Stimulated activated CD4-positive, alpha-beta T cell treated with anti-CD3 and anti-CD28 coated beads, Interleukin-1b, Interleukin-23, amount 100 ng/mL, for 4 hours (primary cell): ENCODE measurements around the gene DDRGK1.
A peak's percentile ranks its signal among the peaks of the same experiment; 100 is the strongest.

ENCODE experiments used
- DNase-seq, 2 donors: peaks; one replicate each; pipeline ENCODE4 v3.0.0-alpha.2; 2020; ENCODE audit warnings: low read depth in 2 of 2

DDRGK1 gene

DNA sequence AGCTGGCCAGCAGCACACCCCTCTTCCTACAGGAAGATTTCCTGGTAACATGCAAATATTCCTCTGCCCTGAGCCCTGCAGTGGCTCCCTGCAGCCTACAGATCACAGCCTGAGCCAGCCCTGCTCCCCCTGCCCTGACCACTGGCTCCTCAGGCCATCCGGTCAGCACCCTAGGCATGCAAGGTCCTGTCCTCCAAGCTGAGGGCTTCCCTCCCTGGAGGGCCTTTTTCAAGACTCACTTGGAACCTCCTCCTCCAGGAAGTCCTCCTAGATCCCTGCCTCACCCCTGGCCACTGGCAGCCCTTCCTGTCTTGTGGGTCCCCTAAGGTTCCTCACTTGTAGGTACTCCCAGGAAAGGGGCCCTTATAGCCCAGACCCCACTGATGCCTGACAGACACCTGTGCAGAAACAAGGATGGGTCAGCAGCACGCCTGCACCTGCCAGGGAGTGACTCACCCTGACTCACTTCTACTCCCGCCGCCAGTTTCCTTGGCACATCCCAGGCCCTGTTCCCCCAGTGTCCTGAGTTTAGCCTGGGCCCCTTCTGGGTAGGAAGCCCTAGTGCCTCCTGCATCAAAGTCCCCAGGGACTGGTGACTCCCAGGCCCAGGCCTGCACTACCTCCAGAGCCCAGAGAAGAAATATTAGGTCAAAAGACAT is 31.3 kb upstream of the DDRGK1 start:
- no peak for DNase-seq

- no peak for DNase-seq
Observed at GRCh38 chr20:3233991-3234498, 29.6 kb upstream of the DDRGK1 start.

- DNase-seq, result no peak
Observed at GRCh38 chr20:3233131-3233990, 28.9 kb upstream of the DDRGK1 start.

GRCh38 chr20:3231889-3232588 is 27.6 kb upstream of the DDRGK1 start:
- DNase-seq, result no peak

DNA sequence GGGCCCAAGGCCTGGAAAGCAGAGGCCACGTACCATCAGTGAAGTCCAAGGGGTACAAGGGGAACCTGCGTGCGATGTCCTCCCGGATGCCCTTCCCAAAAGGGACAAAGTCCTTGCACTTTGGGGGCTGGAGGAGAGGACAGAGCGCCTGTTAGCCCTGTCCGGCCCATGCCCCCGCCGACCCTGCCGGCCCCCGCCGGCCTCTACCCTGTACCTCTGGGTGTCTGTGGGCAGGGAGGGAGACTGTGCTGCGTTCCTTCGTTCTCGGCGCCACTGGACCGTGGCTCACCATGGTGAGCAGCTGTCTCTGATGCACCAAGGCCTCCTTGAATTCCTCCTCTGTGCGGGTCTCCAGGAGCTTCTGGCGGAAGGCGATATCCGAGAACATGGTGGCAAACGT is 26.6 kb upstream of the DDRGK1 start:
- no peak for DNase-seq

GRCh38 chr20:3229798-3230197 is 25.3 kb upstream of the DDRGK1 start:
- DNase-seq, result no peak

GRCh38 chr20:3229158-3229557 is 24.7 kb upstream of the DDRGK1 start:
- DNase-seq, result no peak

- DNase-seq, result no peak
Observed at GRCh38 chr20:3228750-3229032, 24.2 kb upstream of the DDRGK1 start.

GRCh38 chr20:3227936-3228749 is 23.7 kb upstream of the DDRGK1 start:
- DNase-seq, result no peak

DNA sequence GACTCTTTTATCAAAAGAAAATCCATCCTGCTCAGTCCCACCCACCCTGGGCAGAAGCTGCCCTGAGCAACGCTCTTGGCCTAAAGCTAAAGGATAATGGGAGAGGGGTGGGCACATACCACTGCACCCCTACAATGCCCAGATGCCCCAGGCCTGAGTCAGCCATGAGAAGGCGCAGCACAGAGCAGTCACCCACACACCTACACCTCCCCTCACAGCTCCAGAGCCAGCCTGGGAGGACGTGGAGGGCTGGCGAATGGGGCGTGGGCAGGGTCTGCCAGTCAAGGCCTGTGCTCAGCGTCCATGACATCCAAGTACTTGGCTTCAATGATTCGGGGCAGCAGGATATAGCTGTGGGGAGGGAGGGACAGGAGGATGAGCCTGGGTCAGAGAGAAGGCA is 23.0 kb upstream of the DDRGK1 start:
- DNase-seq, result no peak

GRCh38 chr20:3226864-3227263 is 22.4 kb upstream of the DDRGK1 start:
- DNase-seq, result no peak

GRCh38 chr20:3226093-3226492 is 21.6 kb upstream of the DDRGK1 start:
- no peak for DNase-seq

DNA sequence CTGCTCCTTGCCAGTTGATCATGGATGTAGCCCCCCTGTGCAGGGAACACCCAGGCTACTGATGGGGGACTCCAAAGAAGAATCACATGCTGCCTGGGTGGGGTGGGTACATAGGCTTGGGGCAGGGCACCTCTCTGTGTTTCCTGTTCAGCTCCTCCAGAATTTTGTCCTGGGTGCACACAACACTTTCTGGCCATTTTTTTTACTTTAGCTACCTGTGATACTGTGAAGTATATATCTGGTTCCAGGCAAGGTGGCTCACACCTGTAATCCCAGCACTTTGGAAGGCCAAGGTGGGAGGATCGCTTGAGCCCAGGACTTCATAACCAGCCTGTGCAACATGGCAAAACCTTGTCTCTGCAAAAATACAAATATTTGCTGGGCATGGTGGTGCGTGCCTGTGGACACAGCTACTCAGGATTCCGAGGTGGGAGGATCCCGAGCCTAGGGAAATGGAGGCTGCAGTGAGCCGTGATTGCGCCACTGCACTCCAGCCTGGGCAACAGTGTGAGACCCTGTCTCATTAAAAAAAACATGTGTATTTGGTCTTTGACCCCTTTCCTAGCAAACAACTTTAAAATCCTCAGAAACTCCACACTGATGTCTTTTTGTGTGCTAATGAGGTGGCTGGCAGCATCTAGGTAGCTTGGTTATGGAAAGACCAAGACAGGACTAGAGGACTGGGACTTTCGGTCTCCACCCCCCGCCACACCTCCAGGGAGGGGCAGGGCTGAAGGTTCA is 20.4 kb upstream of the DDRGK1 start:
- no peak for DNase-seq

DNA sequence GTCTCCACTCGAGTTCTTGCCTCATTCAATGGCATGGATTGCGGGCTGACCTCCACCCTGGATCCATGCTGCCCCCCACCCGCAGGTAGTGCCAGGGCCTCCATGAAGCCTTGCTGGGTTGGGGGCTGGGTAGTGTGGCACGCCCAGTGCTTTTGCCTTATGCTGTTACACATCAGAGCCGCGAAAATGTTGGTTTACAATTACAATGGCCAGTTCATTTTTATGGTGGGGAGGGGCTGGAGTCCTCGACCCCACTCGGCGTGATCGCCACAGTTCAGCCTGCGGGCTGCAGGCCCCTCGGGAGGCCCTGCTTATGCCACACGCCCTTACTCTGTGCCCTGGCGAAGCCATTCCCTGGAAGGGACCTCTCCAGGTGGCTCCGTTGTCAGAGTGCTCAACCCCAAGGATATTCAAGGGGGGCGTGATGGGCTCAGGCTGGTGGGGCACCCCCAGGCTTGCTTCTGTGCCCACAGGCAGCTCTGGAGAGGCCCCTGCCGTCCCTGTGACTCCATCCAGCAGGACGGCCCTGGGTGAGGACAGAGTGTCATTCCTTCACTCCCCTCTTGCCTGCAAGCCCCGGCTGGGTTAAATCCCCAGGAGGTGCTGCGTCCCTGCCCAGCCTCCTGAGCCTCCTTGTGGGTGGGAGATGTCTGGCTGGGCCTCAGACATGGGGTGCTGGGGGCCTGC is 19.7 kb upstream of the DDRGK1 start:
- DNase-seq, result no peak

GRCh38 chr20:3223651-3223993 is 19.1 kb upstream of the DDRGK1 start:
- DNase-seq, result no peak

DNA sequence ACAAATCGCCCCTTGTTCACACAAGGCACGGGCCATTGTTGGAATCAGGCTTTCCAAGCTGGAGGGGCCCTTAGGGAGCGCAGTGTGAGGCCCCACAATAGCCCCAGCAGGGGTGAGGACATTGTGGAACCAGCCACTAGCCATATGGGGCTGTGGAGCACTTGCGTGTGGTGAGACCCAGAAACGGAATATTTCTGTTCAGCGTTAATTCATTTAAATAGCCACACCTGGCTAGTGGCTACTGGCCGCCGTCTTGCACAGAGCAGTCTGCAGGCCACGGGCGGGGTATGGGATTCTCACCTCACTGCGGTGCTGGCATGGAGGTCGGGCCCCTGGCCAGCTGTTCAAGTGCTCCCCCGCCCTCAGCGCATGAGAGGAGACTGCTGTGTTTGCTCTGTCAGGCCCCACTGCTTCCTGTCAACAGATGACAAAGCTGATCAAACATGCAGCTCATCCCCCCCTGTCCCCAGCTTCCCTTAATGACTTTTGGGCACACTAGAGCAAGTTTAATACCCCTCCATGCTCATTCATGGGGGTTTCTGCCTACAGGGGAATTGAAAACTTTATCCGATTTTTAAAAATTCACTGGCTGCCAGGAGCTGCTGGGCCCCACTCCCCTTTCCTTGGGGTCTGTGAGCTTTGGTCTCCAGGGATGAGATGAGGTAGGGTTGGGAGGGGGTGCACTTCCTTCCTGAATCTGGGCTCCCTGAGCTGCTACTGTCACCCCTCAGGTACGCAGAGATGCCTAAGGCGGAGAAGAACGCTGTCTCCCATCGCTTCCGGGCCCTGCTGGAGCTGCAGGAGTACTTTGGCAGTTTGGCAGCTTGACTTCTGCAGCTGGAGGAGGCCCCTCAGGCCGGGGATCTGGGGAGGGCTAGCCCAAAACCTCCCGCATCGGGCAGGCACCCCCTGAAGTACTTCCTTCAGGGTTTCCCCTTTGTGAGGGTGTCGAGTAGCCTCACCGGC is 18.4 kb upstream of the DDRGK1 start:
- no peak for DNase-seq

- DNase-seq, result no peak
Observed at GRCh38 chr20:3221398-3222226, 17.1 kb upstream of the DDRGK1 start.

DNA sequence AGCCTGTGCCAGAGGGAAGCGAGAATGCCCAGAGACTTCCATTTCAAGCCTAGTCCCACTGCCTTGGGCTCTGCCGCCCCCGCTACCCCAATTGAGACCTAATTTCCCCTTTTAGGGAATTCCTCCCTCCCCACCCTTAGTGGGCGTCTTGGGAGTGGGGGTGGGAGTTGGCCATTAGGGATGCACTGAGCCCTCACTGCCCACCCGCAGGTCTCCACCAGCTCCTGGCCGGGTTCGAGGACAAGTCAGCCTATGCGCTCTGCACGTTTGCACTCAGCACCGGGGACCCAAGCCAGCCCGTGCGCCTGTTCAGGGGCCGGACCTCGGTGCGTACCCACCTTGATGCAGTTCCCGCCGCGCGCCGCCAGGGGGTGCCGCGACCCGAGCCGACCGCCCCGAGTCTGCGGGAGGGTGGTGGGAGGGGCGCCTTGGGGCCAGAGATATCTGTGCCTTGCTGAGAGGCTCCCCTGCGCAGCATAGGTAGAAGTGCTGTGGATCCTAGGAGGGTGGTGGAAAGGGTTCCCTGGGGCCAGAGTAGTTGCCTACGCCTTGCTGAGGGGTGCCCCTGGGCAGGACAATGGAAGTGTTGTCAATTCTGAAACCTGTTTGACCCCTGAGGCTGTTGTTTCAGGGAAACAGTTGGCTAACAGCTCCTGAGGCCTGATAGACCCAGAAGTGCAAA is 14.0 kb upstream of the DDRGK1 start:
- DNase-seq, result peak; percentile 60 to 69
